KOPT-K1 (cell line): ENCODE measurements around the gene PODXL.
"Not testable (repeated sequence)": the region's sequence is repeated elsewhere in the genome, so short reads cannot be mapped to it uniquely, and the experiment has no call there.

Source experiments
- H3K27ac ChIP-seq: fragments of 200-600 bp; sonication (generic); 2 replicates; pipeline ENCODE4 v1.5.1; 2016; ENCODE audit warnings: antibody characterized with exemption, mild to moderate bottlenecking, low read depth, low read length; ENCODE audit not compliant: poor library complexity, severe bottlenecking
- H3K36me3 ChIP-seq: fragments of 200-600 bp; sonication (generic); 2 replicates; pipeline ENCODE4 v1.5.1; 2017; ENCODE audit warnings: antibody characterized with exemption, mild to moderate bottlenecking, low read length, moderate library complexity; ENCODE audit not compliant: insufficient read depth
- H3K9me3 ChIP-seq: fragments of 200-600 bp; sonication (generic); 2 replicates; pipeline ENCODE4 v1.5.1; 2017; ENCODE audit warnings: antibody characterized with exemption, low read length, mild to moderate bottlenecking; ENCODE audit not compliant: insufficient read depth, poor library complexity, severe bottlenecking

The PODXL gene

GRCh38 chr7:131483586-131483985, 72.8 kb downstream of the PODXL start:
- Histone ChIP-seq H3K9me3 (no peaks in the 10 kb centered on the region), H3K36me3 (peaks cover 27% of the 10 kb centered on the region), H3K27ac (no peak overlapping the region)

- Histone ChIP-seq H3K9me3 (no peaks in the 10 kb centered on the region), H3K36me3 (peaks cover 31% of the 10 kb centered on the region), H3K27ac (no peak overlapping the region)
Measured at GRCh38 chr7:131482800-131483199, 73.6 kb downstream of the PODXL start.

- H3K27ac ChIP-seq, result no peak overlapping the region
- H3K9me3 ChIP-seq, result no peaks in the 10 kb centered on the region
- H3K36me3 ChIP-seq, result peaks cover 20% of the 10 kb centered on the region
Measured at GRCh38 chr7:131480384-131481315, 75.8 kb downstream of the PODXL start.

- Histone ChIP-seq H3K9me3 (no peaks in the 10 kb centered on the region), H3K27ac (no peak overlapping the region), H3K36me3 (peaks cover 43% of the 10 kb centered on the region)
Measured at GRCh38 chr7:131476740-131477139, 79.7 kb downstream of the PODXL start.

DNA sequence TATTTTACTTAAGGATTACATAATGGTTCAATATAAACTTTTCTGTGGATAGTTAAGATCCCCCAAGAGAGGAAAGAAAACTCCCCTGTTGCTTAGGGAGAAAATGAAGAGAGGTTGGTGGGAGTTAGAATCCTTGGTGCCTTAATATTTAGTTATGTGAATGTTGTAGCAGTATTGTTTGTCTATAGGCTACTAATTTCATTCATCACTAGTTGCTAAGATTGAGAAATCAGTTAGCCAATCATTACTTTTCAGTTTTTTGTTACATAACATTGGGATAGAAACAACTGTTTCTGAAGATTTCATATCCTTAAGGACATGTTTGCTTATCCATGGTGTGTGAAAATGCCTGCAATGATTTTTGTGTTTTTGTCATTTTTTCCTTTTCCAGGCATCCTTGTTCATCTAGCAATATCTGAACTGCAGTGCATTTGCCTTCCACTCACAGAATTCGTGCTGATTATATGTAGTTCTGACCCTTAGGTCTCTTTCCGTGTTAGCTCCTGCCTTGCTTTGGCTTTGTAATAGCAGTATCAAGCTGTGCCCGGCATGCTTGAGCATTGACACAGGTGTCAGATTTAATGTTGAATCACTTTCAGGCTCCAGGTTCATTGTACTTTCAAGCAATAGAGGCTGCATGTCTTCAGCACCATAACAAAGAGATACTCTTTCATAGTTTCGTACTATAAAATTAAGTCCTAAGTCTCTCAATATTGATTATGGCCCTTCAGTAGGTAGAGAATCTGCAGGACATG, 85.0 kb downstream of the PODXL start:
- Histone ChIP-seq H3K9me3 (no peaks in the 10 kb centered on the region), H3K36me3 (peaks cover 81% of the 10 kb centered on the region), H3K27ac (no peak overlapping the region)

DNA sequence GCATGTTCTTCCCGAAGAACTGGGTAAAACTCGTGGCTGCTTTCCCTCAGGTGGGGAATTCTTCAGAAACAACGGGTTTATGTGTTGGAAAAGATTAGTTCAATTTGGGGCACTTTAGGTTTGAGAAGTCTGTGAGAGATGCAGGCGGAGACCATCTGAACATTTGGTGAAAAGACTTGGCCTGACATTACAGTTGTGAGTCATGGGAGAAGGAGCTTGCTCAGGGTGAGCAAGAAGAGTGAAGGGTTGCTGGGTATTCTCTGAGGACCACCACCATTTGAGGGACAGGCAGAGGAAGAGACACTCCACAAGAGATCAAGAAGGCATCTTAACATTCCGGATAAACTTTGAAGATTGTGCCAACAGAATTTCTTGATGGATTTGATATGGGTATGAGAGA, 88.6 kb downstream of the PODXL start:
- Histone ChIP-seq H3K27ac (no peak overlapping the region), H3K9me3 (no peaks in the 10 kb centered on the region), H3K36me3 (peaks cover 97% of the 10 kb centered on the region)

GRCh38 chr7:131466735-131467365, 89.6 kb downstream of the PODXL start:
- H3K36me3 ChIP-seq, result peaks cover 93% of the 10 kb centered on the region
- H3K9me3 ChIP-seq, result no peaks in the 10 kb centered on the region
- H3K27ac ChIP-seq, result no peak overlapping the region

DNA sequence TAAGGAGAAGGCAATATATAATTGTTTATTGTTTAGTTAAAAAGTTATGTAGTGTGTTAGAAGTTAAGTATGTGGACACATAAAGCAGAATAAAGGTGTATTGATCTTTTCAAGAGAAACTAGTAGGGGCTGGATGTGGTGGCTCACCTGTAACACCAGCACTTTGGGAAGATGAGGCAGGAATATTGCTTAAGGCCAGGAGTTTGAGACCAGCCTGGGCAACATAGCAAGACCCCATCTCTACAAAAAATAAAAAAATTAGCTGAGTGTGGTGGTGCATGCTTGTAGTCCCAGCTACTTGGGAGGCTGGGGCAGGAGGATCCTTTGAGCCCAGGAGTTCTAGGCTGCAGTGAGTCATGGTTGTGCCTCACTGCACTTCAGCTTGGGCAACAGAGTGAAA, 93.7 kb downstream of the PODXL start:
- not testable (repeated sequence) for H3K9me3 ChIP-seq, H3K27ac ChIP-seq
- H3K36me3 ChIP-seq, result peaks cover 74% of the 10 kb centered on the region

- H3K36me3 ChIP-seq, result peaks cover 74% of the 10 kb centered on the region
Measured at GRCh38 chr7:131462059-131462458, 94.4 kb downstream of the PODXL start.

GRCh38 chr7:131459256-131459655, 97.2 kb downstream of the PODXL start:
- no peak overlapping the region for H3K27ac ChIP-seq
- H3K9me3 ChIP-seq, result no peaks in the 10 kb centered on the region
- peaks cover 57% of the 10 kb centered on the region for H3K36me3 ChIP-seq

More at GRCh38 chr7:131462059-131462458, 94.4 kb downstream of the PODXL start:
- Histone ChIP-seq H3K27ac (no peak overlapping the region), H3K9me3 (no peaks in the 10 kb centered on the region)

- Histone ChIP-seq H3K27ac (no peak overlapping the region), H3K36me3 (peaks cover 52% of the 10 kb centered on the region), H3K9me3 (no peaks in the 10 kb centered on the region)
Measured at GRCh38 chr7:131456338-131456737, 100.1 kb downstream of the PODXL start.

GRCh38 chr7:131455546-131455945, 100.9 kb downstream of the PODXL start:
- no peak overlapping the region for H3K27ac ChIP-seq
- peaks cover 49% of the 10 kb centered on the region for H3K36me3 ChIP-seq
- no peaks in the 10 kb centered on the region for H3K9me3 ChIP-seq

- H3K9me3 ChIP-seq, result no peaks in the 10 kb centered on the region
- no peak overlapping the region for H3K27ac ChIP-seq
- H3K36me3 ChIP-seq, result peaks cover 49% of the 10 kb centered on the region
Measured at GRCh38 chr7:131455001-131455400, 101.4 kb downstream of the PODXL start.

GRCh38 chr7:131454498-131454897, 101.9 kb downstream of the PODXL start:
- H3K27ac ChIP-seq, result no peak overlapping the region
- no peaks in the 10 kb centered on the region for H3K9me3 ChIP-seq
- H3K36me3 ChIP-seq, result peaks cover 52% of the 10 kb centered on the region
